Gastroesophageal sphincter (tissue), 3 donors: ENCODE measurements around the gene NFKBIA.

Experiments
- EP300 ChIP-seq: sonication (generic); formaldehyde crosslinking; IDR thresholded peaks from one replicate; pipeline ENCODE4 v1.6.1; 2017; ENCODE audit warnings: antibody characterized with exemption, mild to moderate bottlenecking
- POLR2AphosphoS5 ChIP-seq: sonication (generic); formaldehyde crosslinking; IDR thresholded peaks from one replicate; pipeline ENCODE4 v1.6.1; 2017; ENCODE audit warnings: antibody characterized with exemption
- TF ChIP-seq, protein P1 (sequence below), 4 experiments: fragments of 200-600 bp in 2 of 4; fragments of 450-650 bp in 2 of 4; sonication (generic) in 1 of 4; IDR thresholded peaks; one replicate each; pipeline ENCODE4 v1.5.1; 2017 to 2019; ENCODE audit warnings: antibody characterized with exemption in 4 of 4, mild to moderate bottlenecking in 2 of 4, moderate library complexity in 2 of 4

DNA sequence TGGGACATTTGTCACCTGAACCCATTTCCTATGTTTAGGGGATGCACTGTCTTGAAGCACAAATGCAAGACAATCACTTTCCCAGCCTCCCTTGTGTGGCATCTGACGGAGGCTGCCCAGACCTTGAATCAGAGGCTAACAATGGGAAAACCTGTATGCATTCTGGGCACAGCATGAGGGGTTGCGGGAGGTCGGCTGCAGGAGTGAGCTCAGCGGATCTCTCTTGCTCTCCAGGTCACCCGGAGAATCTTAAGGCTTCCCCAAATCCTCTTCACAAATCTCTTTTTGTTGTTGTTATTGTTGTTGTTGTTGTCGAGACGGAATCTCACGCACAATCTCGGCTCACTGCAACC, 15.3 kb downstream of the NFKBIA start:
- TF ChIP-seq POLR2AphosphoS5 (no peak), EP300 (no peak)
- TF ChIP-seq, protein P1, sequence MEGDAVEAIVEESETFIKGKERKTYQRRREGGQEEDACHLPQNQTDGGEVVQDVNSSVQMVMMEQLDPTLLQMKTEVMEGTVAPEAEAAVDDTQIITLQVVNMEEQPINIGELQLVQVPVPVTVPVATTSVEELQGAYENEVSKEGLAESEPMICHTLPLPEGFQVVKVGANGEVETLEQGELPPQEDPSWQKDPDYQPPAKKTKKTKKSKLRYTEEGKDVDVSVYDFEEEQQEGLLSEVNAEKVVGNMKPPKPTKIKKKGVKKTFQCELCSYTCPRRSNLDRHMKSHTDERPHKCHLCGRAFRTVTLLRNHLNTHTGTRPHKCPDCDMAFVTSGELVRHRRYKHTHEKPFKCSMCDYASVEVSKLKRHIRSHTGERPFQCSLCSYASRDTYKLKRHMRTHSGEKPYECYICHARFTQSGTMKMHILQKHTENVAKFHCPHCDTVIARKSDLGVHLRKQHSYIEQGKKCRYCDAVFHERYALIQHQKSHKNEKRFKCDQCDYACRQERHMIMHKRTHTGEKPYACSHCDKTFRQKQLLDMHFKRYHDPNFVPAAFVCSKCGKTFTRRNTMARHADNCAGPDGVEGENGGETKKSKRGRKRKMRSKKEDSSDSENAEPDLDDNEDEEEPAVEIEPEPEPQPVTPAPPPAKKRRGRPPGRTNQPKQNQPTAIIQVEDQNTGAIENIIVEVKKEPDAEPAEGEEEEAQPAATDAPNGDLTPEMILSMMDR (IDR thresholded peaks at IDR 0.05), result no peak
